GM12891 (cell line): ENCODE data around the gene MAGEA10. TPM values are rescaled to one million over a fixed set of nuclear protein-coding genes. Genes with fewer than 3 reads are reported as not detected.
"Not testable (repeated sequence)": the region's sequence is repeated elsewhere in the genome, so short reads cannot be mapped to it uniquely, and the experiment has no call there.

ENCODE experiments used
- DNase-seq: peaks from one replicate; pipeline ENCODE4 v3.0.0; 2011; ENCODE audit warnings: low spot score; ENCODE audit not compliant: insufficient read length
- FAIRE-seq: peaks from 2 replicates; lab custom pipeline; 2011; peaks lifted over from hg19 to GRCh38; lab: Jason Lieb, UNC
- PAX5 ChIP-seq: IDR thresholded peaks from 2 replicates; pipeline ENCODE4 v1.6.1; 2011; ENCODE audit warnings: low read length, moderate library complexity, mild to moderate bottlenecking; ENCODE audit not compliant: insufficient read depth, severe bottlenecking
- POLR2A ChIP-seq: IDR thresholded peaks from 2 replicates; pipeline ENCODE4 v1.6.1; 2011; ENCODE audit warnings: low read depth, low read length, control low read depth
- POLR2AphosphoS5 ChIP-seq: IDR thresholded peaks from 2 replicates; pipeline ENCODE4 v1.6.1; 2011; ENCODE audit warnings: low read depth, low read length, control low read depth
- POU2F2 ChIP-seq: IDR thresholded peaks from 2 replicates; pipeline ENCODE4 v1.6.1; 2011; ENCODE audit warnings: low read depth, mild to moderate bottlenecking, control low read depth, low read length, moderate library complexity
- SPI1 ChIP-seq: IDR thresholded peaks from 2 replicates; pipeline ENCODE4 v1.6.1; 2011; ENCODE audit warnings: low read depth, low read length, control low read depth
- TAF1 ChIP-seq: IDR thresholded peaks from 2 replicates; pipeline ENCODE4 v1.6.1; 2011; ENCODE audit warnings: low read depth, low read length, control low read depth
- polyA plus RNA-seq: library from polyadenylated mRNA; unstranded; fragments of >200 nt; gene quantifications from one replicate; pipeline ENCODE4 v1.2.1, GENCODE V29; 2012; ENCODE audit warnings: low read depth, missing spikeins, inconsistent platforms; ENCODE audit not compliant: missing spikeins

The MAGEA10 gene
- polyA plus RNA-seq, result not detected

DNA sequence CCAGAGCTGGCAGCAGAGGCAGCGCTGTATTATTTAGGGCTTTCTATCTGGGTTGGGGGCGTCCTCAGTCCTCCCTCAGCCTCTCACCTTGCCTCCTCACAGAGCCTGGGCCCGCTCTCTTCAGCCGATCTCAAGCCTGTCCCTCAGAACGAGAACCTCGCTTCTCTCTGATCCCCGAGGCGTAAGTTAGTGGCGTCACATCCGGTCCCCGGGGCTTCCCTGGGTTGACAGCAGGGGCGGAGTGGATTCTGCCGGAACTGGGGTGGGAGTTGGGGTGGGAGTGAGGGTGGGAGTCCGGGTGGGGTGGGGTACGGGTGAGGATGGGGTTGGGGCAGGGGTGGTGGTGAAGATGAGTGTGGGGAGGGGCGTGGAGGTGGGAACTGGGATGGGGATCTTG is at the start of gene MAGEA10:
TSS of gene MAGEA10 (minus strand) at position 190 of the 397 bp plus-strand sequence. CDS start 2,957 bp downstream, outside the sequence.
- DNase-seq (no peak), FAIRE-seq (no peak)
- TF ChIP-seq POLR2AphosphoS5, result no peak
- no peak for TF ChIP-seq PAX5
- TF ChIP-seq TAF1, result no peak

GRCh38 chrX:152177497-152178269 is 39.3 kb upstream of the MAGEA10 start:
- FAIRE-seq (no peak), DNase-seq (no peak)
- TF ChIP-seq POLR2A (no peak), POU2F2 (no peak), POLR2AphosphoS5 (no peak), SPI1 (no peak), PAX5 (no peak), TAF1 (no peak)

DNA sequence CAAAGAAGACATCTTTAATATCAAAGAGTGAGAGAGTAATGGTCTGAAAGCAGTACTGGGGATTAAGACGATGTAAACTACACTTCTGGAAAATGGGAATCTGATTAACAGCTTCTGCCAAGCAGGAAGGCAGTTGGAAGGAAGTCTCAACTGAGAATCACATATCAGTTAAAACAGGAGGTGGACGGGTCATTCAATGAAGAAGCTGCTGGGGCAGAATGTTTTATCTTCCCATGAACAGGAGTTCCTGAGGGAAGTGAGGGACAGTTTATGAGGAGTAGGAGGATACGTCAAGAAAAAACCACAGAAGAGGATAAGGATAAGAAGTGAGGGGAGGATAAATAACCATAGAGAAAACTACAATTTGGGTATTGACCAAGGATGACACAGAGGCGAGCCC is 38.7 kb upstream of the MAGEA10 start:
- TF ChIP-seq TAF1 (no peak), POLR2AphosphoS5 (no peak), PAX5 (no peak), POLR2A (no peak), POU2F2 (no peak), SPI1 (no peak)
- FAIRE-seq, result no peak
- DNase-seq, result no peak

DNA sequence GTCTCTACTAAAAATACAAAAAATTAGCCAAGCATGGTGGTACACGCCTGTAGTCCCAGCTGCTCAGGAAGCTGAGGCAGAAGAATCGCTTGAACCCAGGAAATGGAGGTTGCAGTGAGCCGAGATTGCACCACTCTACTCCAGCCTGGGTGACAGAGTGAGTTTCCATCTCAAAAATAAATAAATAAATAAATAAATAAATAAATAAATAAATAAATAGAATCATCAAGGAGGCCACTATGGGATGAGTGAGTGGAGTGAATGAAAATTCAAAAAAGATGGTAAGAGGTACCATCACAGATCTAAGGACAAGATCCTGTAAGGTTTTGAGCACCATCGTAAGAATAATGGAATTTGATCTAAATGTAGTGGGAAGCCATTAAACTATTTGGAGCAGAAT is 37.5 kb upstream of the MAGEA10 start:
- FAIRE-seq, DNase-seq: not testable (repeated sequence)

GRCh38 chrX:152173923-152174322 is 35.5 kb upstream of the MAGEA10 start:
- not testable (repeated sequence) for DNase-seq, FAIRE-seq

GRCh38 chrX:152170621-152171020 is 32.2 kb upstream of the MAGEA10 start:
- TF ChIP-seq PAX5 (no peak), SPI1 (no peak), POU2F2 (no peak), POLR2AphosphoS5 (no peak), POLR2A (no peak), TAF1 (no peak)
- DNase-seq, result no peak

GRCh38 chrX:152165033-152165743 is 26.8 kb upstream of the MAGEA10 start:
- FAIRE-seq, result no peak
- DNase-seq, result no peak
- TF ChIP-seq SPI1 (no peak), POLR2A (no peak), PAX5 (no peak), POU2F2 (no peak), TAF1 (no peak), POLR2AphosphoS5 (no peak)

More at GRCh38 chrX:152170621-152171020, 32.2 kb upstream of the MAGEA10 start:
- FAIRE-seq, result no peak

GRCh38 chrX:152157042-152157441 is 18.7 kb upstream of the MAGEA10 start:
- no peak for FAIRE-seq

GRCh38 chrX:152155766-152156310 is 17.5 kb upstream of the MAGEA10 start:
- FAIRE-seq (no peak), DNase-seq (no peak)
- TF ChIP-seq TAF1 (no peak), POU2F2 (no peak), POLR2A (no peak), POLR2AphosphoS5 (no peak), SPI1 (no peak), PAX5 (no peak)

More at GRCh38 chrX:152157042-152157441, 18.7 kb upstream of the MAGEA10 start:
- TF ChIP-seq TAF1 (no peak), SPI1 (no peak), POLR2AphosphoS5 (no peak), PAX5 (no peak), POU2F2 (no peak), POLR2A (no peak)
- DNase-seq, result no peak

- FAIRE-seq, result no peak
- no peak for DNase-seq
- TF ChIP-seq POLR2AphosphoS5, result no peak
- TF ChIP-seq TAF1, result no peak
- TF ChIP-seq PAX5, result no peak
- TF ChIP-seq POU2F2, result no peak
- TF ChIP-seq POLR2A, result no peak
- no peak for TF ChIP-seq SPI1
These were observed 15.7 kb upstream of the MAGEA10 start for GRCh38 chrX:152154050-152154449.
